HepG2 (cell line): Measurements from ENCODE around the gene FGF1. TPM values are rescaled to one million over a fixed set of nuclear protein-coding genes. Genes with fewer than 3 reads are reported as not detected.
A peak's percentile ranks its signal among the peaks of the same experiment; 100 is the strongest.

Experiments used
- ATAC-seq: fragments of 200-7000 bp; cut with Tn5 transposase; 3 replicates; pipeline ENCODE4 v1.9.1; 2020; ENCODE audit warnings: mild to moderate bottlenecking, moderate library complexity
- BruUV-seq: library from RNA; stranded (reverse); fragments of 400-500 nt; replicated peaks from 2 replicates; lab custom pipeline; 2021; lab: Mats Ljungman, UMichigan
- CTCF ChIA-PET: fragments of 300-600 bp; formaldehyde crosslinking; extraction: SDS; loops from one replicate; lab custom pipeline; 2021; ENCODE audit warnings: low total read pairs, inconsistent platforms, low intra/inter-chr PET ratio; lab: Yijun Ruan, JAX
- POLR2A ChIA-PET: fragments of 350-600 bp; sonication (Branson Sonifier 250); formaldehyde crosslinking; loops from one replicate; lab custom pipeline; 2020; ENCODE audit warnings: antibody characterized with exemption, inconsistent platforms; lab: Yijun Ruan, JAX
- DNase-seq: peaks from one replicate; pipeline ENCODE4 v3.0.0-alpha.2; 2015; ENCODE audit warnings: low spot score
- FAIRE-seq: peaks from 3 replicates; lab custom pipeline; 2011; peaks lifted over from hg19 to GRCh38; lab: Jason Lieb, UNC
- H2AFZ ChIP-seq: one replicate; pipeline ENCODE4 v1.6.1; 2011; ENCODE audit warnings: low read length, inconsistent platforms
- H3K27ac ChIP-seq: fragments of 300-600 bp; 3 replicates; pipeline ENCODE4 v1.8.0; 2011; ENCODE audit warnings: mixed run types, mild to moderate bottlenecking, mixed read lengths, low read length, inconsistent platforms; ENCODE audit not compliant: insufficient read depth; ENCODE audit errors: extremely low read length
- H3K27me3 ChIP-seq, 2 experiments: fragments of 200-600 bp in 1 of 2; 2 replicates in 1 of 2; 3 replicates in 1 of 2; pipeline versions ENCODE4 v1.6.0 to v1.8.0; 2011; ENCODE audit warnings: low read length in 2 of 2, mild to moderate bottlenecking in 2 of 2, moderate library complexity in 2 of 2, inconsistent platforms in 1 of 2; ENCODE audit not compliant: insufficient read depth in 2 of 2, control insufficient read depth in 1 of 2
- H3K36me3 ChIP-seq, 2 experiments: fragments of 200-600 bp in 1 of 2; replicated peaks in 1 of 2; 2 replicates in 1 of 2; 3 replicates in 1 of 2; pipeline versions ENCODE4 v1.5.1 to v1.8.0; 2011; ENCODE audit warnings: low read length in 2 of 2, inconsistent platforms in 1 of 2; ENCODE audit not compliant: insufficient read depth in 2 of 2, control insufficient read depth in 1 of 2
- H3K4me1 ChIP-seq: 2 replicates; pipeline ENCODE4 v1.5.1; 2012; ENCODE audit warnings: low read length, inconsistent platforms; ENCODE audit not compliant: insufficient read depth
- H3K4me2 ChIP-seq: 2 replicates; pipeline ENCODE4 v1.6.0; 2011; ENCODE audit warnings: low read depth, low read length, inconsistent platforms
- H3K4me3 ChIP-seq, 3 experiments: fragments of 200-600 bp in 1 of 3; sonication (generic), shearing (Covaris generic) in 1 of 3; replicated peaks in 1 of 3; 2 replicates each; pipeline ENCODE4 v1.5.1; 2011 to 2016; ENCODE audit warnings: low read length in 3 of 3, inconsistent platforms in 2 of 3, low read depth in 2 of 3, mild to moderate bottlenecking in 2 of 3, control low read depth in 1 of 3, mixed read lengths in 1 of 3; ENCODE audit not compliant: insufficient read depth in 1 of 3
- H3K79me2 ChIP-seq: one replicate; pipeline ENCODE4 v1.6.1; 2011; ENCODE audit warnings: low read length, inconsistent platforms; ENCODE audit not compliant: insufficient read depth
- H3K9ac ChIP-seq: 2 replicates; pipeline ENCODE4 v1.6.0; 2011; ENCODE audit warnings: mild to moderate bottlenecking, low read depth, low read length, inconsistent platforms; ENCODE audit not compliant: insufficient read depth
- H3K9me3 ChIP-seq: 2 replicates; pipeline ENCODE4 v1.5.1; 2012; ENCODE audit warnings: mild to moderate bottlenecking, low read length
- H4K20me1 ChIP-seq: 2 replicates; pipeline ENCODE4 v1.6.0; 2011; ENCODE audit warnings: inconsistent platforms, mild to moderate bottlenecking, low read length, moderate library complexity; ENCODE audit not compliant: insufficient read depth
- CTCF ChIP-seq: sonication (generic); formaldehyde crosslinking; IDR thresholded peaks from 2 replicates; pipeline ENCODE4 v1.5.0; 2020; ENCODE audit warnings: mild to moderate bottlenecking, missing genetic modification reagents, moderate library complexity
- SATB2 ChIP-seq: sonication (generic); formaldehyde crosslinking; IDR thresholded peaks from 2 replicates; pipeline ENCODE4 v1.5.0; 2020; ENCODE audit warnings: missing genetic modification reagents
- SP2 ChIP-seq: sonication (generic); formaldehyde crosslinking; IDR thresholded peaks from 2 replicates; pipeline ENCODE4 v1.5.1; 2020; ENCODE audit warnings: mild to moderate bottlenecking, missing genetic modification reagents
- STAG1 ChIP-seq: sonication (generic); formaldehyde crosslinking; IDR thresholded peaks from 2 replicates; pipeline ENCODE4 v1.4.0; 2020; ENCODE audit warnings: missing genetic modification reagents
- WGBS: methylation state at CpG from one replicate; pipeline ENCODE4 v1.1.6; 2017; ENCODE audit warnings: low lambda C conversion rate; 5-methylcytosine and 5-hydroxymethylcytosine counted together
- in situ Hi-C: cut with HindIII; loops from 2 replicates; pipeline ENCODE4 v1.10.0; 2017; ENCODE audit warnings: low pct_unique_long_range_greater_than_20kb; ENCODE audit not compliant: extremely low pct_ligation_motif_present
- intact Hi-C: fragments of 100-400 bp; cut with micrococcal nuclease; formaldehyde crosslinking; loops from one replicate; pipeline ENCODE4 v1.10.0; 2022; ENCODE audit not compliant: unreplicated experiment
- polyA plus RNA-seq, 8 experiments: library from polyadenylated mRNA; depleted of rRNA in 3 of 8; stranded (reverse) in 7 of 8; unstranded in 1 of 8; fragments of >200 nt; fragmentation: Illumina TruSeq in 4 of 8; extraction: Trizol in 4 of 8; gene quantifications; 2 replicates each; pipeline versions ENCODE4 v1.2.1 to v1.2.3, GENCODE V29; 2011 to 2016; ENCODE audit warnings: low read depth in 4 of 8, missing spikeins in 1 of 8, mixed read lengths in 1 of 8; ENCODE audit not compliant: insufficient read depth in 1 of 8
- total RNA-seq, 5 experiments: library from RNA; depleted of rRNA; stranded (reverse); fragments of >200 nt; fragmentation: Illumina TruSeq; extraction: Trizol; gene quantifications; 2 replicates each; pipeline ENCODE4 v1.2.3, GENCODE V29; 2016; ENCODE audit warnings: low read depth in 1 of 5

The FGF1 gene
- total and polyA plus RNA-seq, 2 of the 13 experiments (the other 11 are each of a cell fraction or from before 2014, with no cell fraction given), result not detected

- H3K4me3 ChIP-seq, result no peak overlapping the region
- H3K36me3 ChIP-seq, result no peaks in the 10 kb centered on the region
- no peak overlapping the region for H3K27ac ChIP-seq
- DNase-seq (peak; percentile 15), FAIRE-seq (no peak), ATAC-seq (no peak)
- no peak overlapping the region for H3K4me2 ChIP-seq
- H2AFZ ChIP-seq, result no peak overlapping the region
- ChIA-PET POLR2A (no interaction called here), CTCF (no interaction called here)
- no TSS peak for BruUV-seq
- TF ChIP-seq SP2 (CRISPR knock-in tag) (no peak), STAG1 (CRISPR knock-in tag) (peak; percentile 40), CTCF (CRISPR knock-in tag) (peak; percentile 60)
- H3K79me2 ChIP-seq, result no peaks in the 10 kb centered on the region
- 54% methylated on average over 6 of the region's 6 CpGs for WGBS
- H3K4me1 ChIP-seq, result no peaks in the 10 kb centered on the region
- no peaks in the 10 kb centered on the region for H3K9me3 ChIP-seq
- in situ Hi-C loops, result no loop called here
- no peaks in the 10 kb centered on the region for H4K20me1 ChIP-seq
- H3K9ac ChIP-seq, result no peak overlapping the region
- no peaks in the 10 kb centered on the region for H3K27me3 ChIP-seq
- intact Hi-C loops, result no loop called here
Observed at GRCh38 chr5:142587354-142587965, 98.4 kb downstream of the FGF1 start.

- no peak for DNase-seq
- CTCF ChIA-PET, result no interaction called here
- no peaks in the 10 kb centered on the region for H3K9me3 ChIP-seq
- in situ Hi-C loops, result no loop called here
- TF ChIP-seq SATB2, result no peak
- TF ChIP-seq, all 625 proteins: peak for 0
- no TSS peak for BruUV-seq
- WGBS, result 67% methylated on average over 4 of the region's 4 CpGs
- Histone ChIP-seq H3K79me2 (no peaks in the 10 kb centered on the region), H4K20me1 (no peaks in the 10 kb centered on the region), H3K27ac (no peak overlapping the region), H3K9ac (no peak overlapping the region), H3K4me2 (no peak overlapping the region), H3K4me3 (no peak overlapping the region), H3K4me1 (no peaks in the 10 kb centered on the region), H3K36me3 (no peaks in the 10 kb centered on the region), H3K27me3 (no peaks in the 10 kb centered on the region), H2AFZ (no peak overlapping the region)
- POLR2A ChIA-PET, result no interaction called here
- intact Hi-C loops, result no loop called here
- no peak for FAIRE-seq
- no peak for ATAC-seq
Observed at GRCh38 chr5:142586552-142586951, 99.3 kb downstream of the FGF1 start.
